ENCODE data around the gene NPTX1. TPM values are rescaled to one million over a fixed set of nuclear protein-coding genes. Genes with fewer than 3 reads are reported as not detected.

NPTX1 gene
- total and polyA plus RNA-seq, 2 experiments from 2014 or later: 3.4 to 20.5 TPM

- no peak for TF ChIP-seq STAT1 (IDR thresholded peaks at IDR 0.05; ENCODE audit: unreplicated experiment)
- TF ChIP-seq CREB1 (CRISPR knock-in tag; IDR thresholded peaks at IDR 0.05; ENCODE audit: low read depth): no peak
- TF ChIP-seq POLR2AphosphoS5 (IDR thresholded peaks at IDR 0.05; ENCODE audit: low read depth): no peak
- no peak for TF ChIP-seq ZNF331 (CRISPR knock-in tag; IDR thresholded peaks at IDR 0.05; ENCODE audit: low read depth)
- no peak for TF ChIP-seq JUNB (IDR thresholded peaks at IDR 0.05; ENCODE audit: unreplicated experiment)
- TF ChIP-seq EZH2 (IDR thresholded peaks at IDR 0.05; ENCODE audit: low read depth, unreplicated experiment): no peak
- no peak for TF ChIP-seq ETS1 (IDR thresholded peaks at IDR 0.05)
- no peak for TF ChIP-seq ZNF462 (CRISPR knock-in tag; IDR thresholded peaks at IDR 0.05)
- no peak for TF ChIP-seq ZNF114 (CRISPR knock-in tag; IDR thresholded peaks at IDR 0.05)
- no peak for TF ChIP-seq EZH2phosphoT487 (IDR thresholded peaks at IDR 0.05; ENCODE audit: unreplicated experiment)
- no peak for TF ChIP-seq NANOG (IDR thresholded peaks at IDR 0.05; ENCODE audit: borderline replicate concordance)
- ATAC-seq: no peak
- no peak for DNase-seq (ENCODE audit: low spot score)
Measured at GRCh38 chr17:80482555-80483308, 6.3 kb upstream of the NPTX1 start.

More at GRCh38 chr17:80482555-80483308, 6.3 kb upstream of the NPTX1 start:
- Mint-ChIP-seq H3K36me3 (ENCODE audit: low read depth) (peaks cover 3% of the 10 kb centered on the region; the same call in 1 of the 3 replicates), H3K27ac (no peak overlapping the region), H3K27me3 (ENCODE audit: insufficient read depth, low read depth, poor library complexity) (peaks cover 59% of the 10 kb centered on the region), H3K9me3 (no peaks in the 10 kb centered on the region; the same call in 1 of the 3 replicates), H3K4me3 (no peak overlapping the region; the same call in 2 of the 3 replicates), H3K4me1 (peaks cover 22% of the 10 kb centered on the region)
- Histone ChIP-seq H3K36me3 (ENCODE audit: insufficient read depth) (no peaks in the 10 kb centered on the region), H3K4me3 (no peak overlapping the region), H4K20me1 (replicated peaks; ENCODE audit: insufficient read depth) (no peaks in the 10 kb centered on the region), H3K4me1 (ENCODE audit: insufficient read depth) (peaks cover 3% of the 10 kb centered on the region; the same call in 1 of the 2 replicates), H3K27ac (ENCODE audit: low read depth) (no peak overlapping the region), H3K4me2 (no peak overlapping the region), H2AFZ (no peak overlapping the region), H3F3A (replicated peaks; ENCODE audit: low read depth) (no peaks in the 10 kb centered on the region), H3K27me3 (ENCODE audit: insufficient read depth) (peaks cover 49% of the 10 kb centered on the region), H3K9me2 (ENCODE audit: insufficient read depth) (no peaks in the 10 kb centered on the region), H3K79me2 (replicated peaks; ENCODE audit: insufficient read depth) (no peaks in the 10 kb centered on the region)
